ENCODE results near the gene WSCD1. TPM values are rescaled to one million over a fixed set of nuclear protein-coding genes. Genes with fewer than 3 reads are reported as not detected.

Gene WSCD1
- not detected for total RNA-seq

DNA sequence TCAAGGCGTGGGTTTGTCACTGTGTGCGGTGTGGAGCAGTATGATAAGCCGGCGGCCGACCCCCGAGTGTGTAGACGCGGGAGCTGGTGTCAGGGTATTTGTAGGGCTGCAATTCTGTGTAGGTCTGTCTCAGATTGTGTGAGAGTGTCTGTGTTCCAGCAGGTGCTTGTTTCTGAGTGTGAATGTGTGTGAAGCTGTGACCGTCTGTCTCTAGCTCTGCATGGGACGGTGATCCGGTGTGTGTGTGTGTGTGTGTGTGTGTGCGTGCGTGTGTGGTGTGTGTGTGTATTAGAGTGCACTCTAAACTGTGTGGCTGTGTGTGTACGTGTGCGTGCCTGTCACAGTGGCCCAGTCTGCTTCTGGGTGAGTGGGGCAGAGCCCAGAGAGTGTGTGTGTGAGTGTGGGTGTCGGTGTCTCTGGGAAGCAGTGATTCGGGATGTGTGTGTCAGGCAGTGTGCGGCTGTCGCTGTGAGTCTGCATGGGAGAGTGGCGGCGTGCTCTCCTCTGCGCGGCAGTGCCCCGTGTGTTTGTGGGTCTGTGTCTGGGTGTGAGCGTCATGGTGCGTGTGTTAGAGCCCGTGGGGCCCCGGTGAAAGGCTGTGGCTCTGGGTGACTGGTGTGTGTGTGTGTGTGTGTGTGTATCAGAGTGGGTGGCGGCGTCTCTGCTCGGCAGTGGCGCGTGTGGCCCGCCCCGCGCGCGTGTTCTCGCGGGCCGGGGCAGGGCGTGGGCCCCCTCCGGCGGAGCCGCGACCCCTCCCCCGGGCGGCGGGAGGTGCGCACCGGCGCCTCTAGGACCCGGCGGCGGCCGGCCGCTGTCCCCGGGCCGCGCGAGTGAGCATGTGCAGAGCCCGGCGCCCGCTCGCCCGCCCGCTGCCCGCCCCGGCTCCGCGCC lies at the start of gene WSCD1:
Gene WSCD1, plus strand, starts transcription at position 841 of the 891 bp plus-strand sequence. CDS start 10,280 bp downstream, outside the sequence.
- ChIA-PET POLR2A (no interaction called here), CTCF (interaction anchor here (1.1 kb wide), 1 partner anchor 9 kb away, joined by 4 read pairs; no protein-coding TSS in a partner anchor)
- Mint-ChIP-seq H3K36me3 (ENCODE audit: low read depth) (peaks cover 5% of the 10 kb centered on the region), H3K9me3 (no peaks in the 10 kb centered on the region), H3K27me3 (peaks cover 52% of the 10 kb centered on the region), H3K27ac (no peak within 1 kb of the TSS), H3K4me1 (peaks cover 8% of the 10 kb centered on the region), H3K4me3 (no peak within 1 kb of the TSS)
- no peak for DNase-seq

DNA sequence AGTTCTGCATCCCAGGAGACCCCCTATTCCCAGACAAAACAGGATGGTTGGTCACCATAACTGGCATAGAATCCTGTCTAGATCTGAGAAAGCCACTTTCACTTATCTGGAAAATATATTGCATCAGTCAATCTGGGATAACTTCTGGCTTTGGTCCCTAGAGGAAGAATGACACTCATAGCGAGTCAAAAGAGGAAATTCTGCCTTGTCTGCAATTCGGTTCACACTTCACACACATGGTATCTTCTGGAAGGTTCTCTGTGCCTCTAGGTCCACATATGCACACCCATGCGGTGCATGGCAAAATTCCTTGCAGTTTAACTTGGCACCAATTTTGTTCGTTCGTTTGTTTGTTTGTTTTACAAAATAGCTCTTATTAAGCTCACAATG lies 49.2 kb upstream of the WSCD1 start:
- POLR2A ChIA-PET: no interaction called here
- Mint-ChIP-seq H3K9me3 (no peaks in the 10 kb centered on the region), H3K27me3 (peaks cover 8% of the 10 kb centered on the region), H3K4me1 (no peaks in the 10 kb centered on the region), H3K36me3 (ENCODE audit: low read depth) (no peaks in the 10 kb centered on the region), H3K27ac (no peak overlapping the region), H3K4me3 (no peak overlapping the region)
- no peak for DNase-seq
- CTCF ChIA-PET: no interaction called here

DNA sequence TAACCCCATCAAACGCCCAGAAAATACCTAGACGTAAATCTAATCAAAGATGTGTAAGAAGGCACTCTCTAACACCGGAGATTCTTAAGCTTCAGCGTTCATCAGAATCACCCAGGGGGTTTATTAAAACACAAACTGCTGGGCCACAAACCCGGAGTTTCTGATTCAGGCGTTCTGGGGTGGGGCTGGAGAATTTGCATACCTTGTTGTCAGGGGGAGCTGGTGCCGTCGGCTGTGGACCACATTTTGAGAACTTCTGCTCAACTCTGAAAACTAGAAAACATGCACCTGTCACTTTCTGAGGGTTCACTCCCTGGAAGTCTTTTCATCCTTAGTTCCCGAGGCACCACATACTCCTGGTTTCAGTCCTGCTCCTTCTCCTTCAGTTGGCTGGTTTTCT lies 48.6 kb upstream of the WSCD1 start:
- Mint-ChIP-seq H3K36me3 (ENCODE audit: low read depth) (no peaks in the 10 kb centered on the region), H3K4me3 (no peak overlapping the region), H3K9me3 (no peaks in the 10 kb centered on the region), H3K27me3 (peaks cover 8% of the 10 kb centered on the region), H3K4me1 (no peaks in the 10 kb centered on the region), H3K27ac (no peak overlapping the region)
- ChIA-PET POLR2A (no interaction called here), CTCF (no interaction called here)
- DNase-seq: no peak

DNA sequence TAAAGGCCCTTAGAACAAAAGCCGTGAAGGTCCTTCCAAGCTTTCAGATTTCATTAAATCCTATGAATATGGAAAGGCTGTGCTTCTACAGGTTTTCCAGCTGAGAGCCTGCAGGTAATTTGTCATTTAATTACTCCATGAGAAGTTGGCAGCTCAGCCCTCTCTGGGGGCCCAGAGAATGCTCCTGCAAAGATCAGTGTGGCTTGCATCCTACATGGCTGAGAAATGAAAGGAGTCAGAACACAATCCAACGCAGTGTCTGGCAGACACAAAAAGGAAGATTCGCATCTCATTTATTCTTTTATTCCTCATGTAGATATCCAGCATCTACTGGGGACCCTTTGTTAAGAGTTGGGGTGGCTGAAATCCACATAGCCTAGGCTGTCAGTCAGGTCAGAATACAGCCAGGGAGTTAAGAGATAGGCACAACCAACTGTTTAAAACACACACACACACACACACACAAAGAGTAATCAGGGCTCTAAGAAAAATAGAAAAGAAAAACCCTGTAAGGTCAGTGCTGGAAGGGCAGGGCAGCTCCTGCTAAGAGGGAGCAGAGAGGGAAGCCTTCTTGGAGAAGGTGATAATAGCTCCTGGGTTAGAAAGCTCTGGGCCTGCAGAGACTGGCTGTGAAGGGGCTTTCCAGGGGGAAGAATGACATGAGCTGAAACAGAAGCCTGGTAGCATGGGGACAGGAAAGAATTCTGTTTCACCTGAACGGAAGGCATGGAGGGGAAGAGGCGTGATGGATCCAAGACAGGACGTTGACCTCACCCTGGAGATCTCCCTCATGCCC lies 46.9 kb upstream of the WSCD1 start:
- POLR2A ChIA-PET: no interaction called here
- no peaks in the 10 kb centered on the region for H3K4me1 Mint-ChIP-seq
- CTCF ChIA-PET: no interaction called here
- H3K27me3 Mint-ChIP-seq: peaks cover 11% of the 10 kb centered on the region
- H3K4me3 Mint-ChIP-seq: no peak overlapping the region
- H3K27ac Mint-ChIP-seq: no peak overlapping the region
- H3K9me3 Mint-ChIP-seq: no peaks in the 10 kb centered on the region
- H3K36me3 Mint-ChIP-seq (ENCODE audit: low read depth): no peaks in the 10 kb centered on the region
- no peak for DNase-seq

DNA sequence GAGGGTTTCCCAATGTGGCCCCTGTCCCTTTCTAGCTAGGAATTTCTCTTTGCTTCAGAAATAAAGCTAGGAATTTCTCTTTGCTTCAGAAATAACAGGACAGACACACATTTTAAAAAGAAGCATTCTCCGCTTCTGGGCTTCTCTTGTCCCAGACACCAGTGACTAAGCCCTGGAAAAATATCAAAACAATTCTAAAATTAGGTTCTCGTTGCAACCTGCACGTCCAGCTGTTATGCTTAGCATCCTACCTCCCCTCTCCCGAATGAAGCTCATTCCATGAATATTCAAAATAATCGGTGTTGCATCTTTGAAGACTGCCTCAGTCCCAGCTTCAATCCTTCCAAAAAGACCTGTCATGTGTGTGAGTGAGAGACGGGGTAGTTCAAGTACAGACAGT lies 45.6 kb upstream of the WSCD1 start:
- H3K27ac Mint-ChIP-seq: no peak overlapping the region
- DNase-seq: no peak
- H3K4me1 Mint-ChIP-seq: no peaks in the 10 kb centered on the region
- no peaks in the 10 kb centered on the region for H3K36me3 Mint-ChIP-seq (ENCODE audit: low read depth)
- peaks cover 15% of the 10 kb centered on the region for H3K27me3 Mint-ChIP-seq
- no peaks in the 10 kb centered on the region for H3K9me3 Mint-ChIP-seq
- ChIA-PET POLR2A (no interaction called here), CTCF (no interaction called here)
- H3K4me3 Mint-ChIP-seq: no peak overlapping the region

DNA sequence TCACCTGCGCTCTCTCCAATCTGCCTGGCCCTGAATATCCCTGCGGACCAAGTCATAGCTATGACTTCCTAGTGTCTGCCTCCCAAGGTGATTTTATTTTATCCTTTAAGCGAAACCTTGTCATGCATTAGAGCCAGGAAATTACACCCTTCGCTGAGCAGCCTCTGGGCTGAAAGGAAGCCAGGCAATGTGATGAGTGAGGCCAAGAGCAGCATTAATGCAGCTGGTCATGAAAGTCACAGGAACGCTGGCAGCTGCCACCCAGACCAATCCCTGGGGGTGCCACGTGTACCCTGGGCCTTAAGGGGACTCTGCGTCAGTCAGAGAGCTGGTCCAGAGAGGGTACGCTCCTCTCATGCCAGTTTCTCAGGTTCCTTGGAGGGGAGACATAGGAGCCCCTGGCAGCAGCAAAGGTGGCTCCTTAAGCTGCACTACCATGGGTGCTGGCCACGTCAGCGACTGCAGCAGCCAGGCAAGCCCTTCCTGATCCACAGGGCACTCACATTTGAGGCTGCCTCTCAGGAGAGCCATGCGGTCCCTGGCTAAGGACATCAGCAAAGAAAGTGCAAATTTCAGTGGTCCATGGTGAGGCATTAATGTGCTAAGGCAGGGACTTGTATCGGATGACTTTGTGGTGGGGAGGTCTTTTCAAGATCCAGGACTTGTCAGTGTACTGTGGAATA lies 42.7 kb upstream of the WSCD1 start:
- H3K36me3 Mint-ChIP-seq (ENCODE audit: low read depth): no peaks in the 10 kb centered on the region
- no peak overlapping the region for H3K4me3 Mint-ChIP-seq
- H3K9me3 Mint-ChIP-seq: no peaks in the 10 kb centered on the region
- DNase-seq: no peak
- no peak overlapping the region for H3K27ac Mint-ChIP-seq
- H3K4me1 Mint-ChIP-seq: no peaks in the 10 kb centered on the region
- ChIA-PET POLR2A (no interaction called here), CTCF (no interaction called here)
- H3K27me3 Mint-ChIP-seq: peaks cover 12% of the 10 kb centered on the region

DNA sequence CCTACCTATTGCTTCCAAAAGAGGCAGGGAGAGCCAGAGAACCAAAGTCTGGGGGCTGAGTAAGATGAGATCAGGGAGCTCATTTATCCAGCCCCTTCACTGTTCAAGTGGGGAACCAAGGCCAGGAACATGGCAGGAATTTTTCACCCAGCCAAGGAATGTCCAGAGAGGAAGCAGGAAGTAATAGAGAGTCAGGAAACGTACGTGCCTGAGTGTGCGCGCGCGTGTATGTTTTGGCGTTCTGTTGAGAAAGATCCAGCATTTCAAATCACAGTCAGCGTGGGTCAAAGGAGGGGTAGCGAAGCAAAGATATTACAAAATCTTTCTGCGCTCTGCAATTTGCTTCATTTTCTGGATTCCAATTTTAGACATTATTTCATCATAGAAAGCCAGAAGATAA lies 41.9 kb upstream of the WSCD1 start:
- Mint-ChIP-seq H3K27me3 (peaks cover 12% of the 10 kb centered on the region), H3K4me1 (no peaks in the 10 kb centered on the region), H3K27ac (no peak overlapping the region), H3K9me3 (no peaks in the 10 kb centered on the region), H3K4me3 (no peak overlapping the region), H3K36me3 (ENCODE audit: low read depth) (no peaks in the 10 kb centered on the region)
- DNase-seq: no peak
- ChIA-PET CTCF (no interaction called here), POLR2A (no interaction called here)

DNA sequence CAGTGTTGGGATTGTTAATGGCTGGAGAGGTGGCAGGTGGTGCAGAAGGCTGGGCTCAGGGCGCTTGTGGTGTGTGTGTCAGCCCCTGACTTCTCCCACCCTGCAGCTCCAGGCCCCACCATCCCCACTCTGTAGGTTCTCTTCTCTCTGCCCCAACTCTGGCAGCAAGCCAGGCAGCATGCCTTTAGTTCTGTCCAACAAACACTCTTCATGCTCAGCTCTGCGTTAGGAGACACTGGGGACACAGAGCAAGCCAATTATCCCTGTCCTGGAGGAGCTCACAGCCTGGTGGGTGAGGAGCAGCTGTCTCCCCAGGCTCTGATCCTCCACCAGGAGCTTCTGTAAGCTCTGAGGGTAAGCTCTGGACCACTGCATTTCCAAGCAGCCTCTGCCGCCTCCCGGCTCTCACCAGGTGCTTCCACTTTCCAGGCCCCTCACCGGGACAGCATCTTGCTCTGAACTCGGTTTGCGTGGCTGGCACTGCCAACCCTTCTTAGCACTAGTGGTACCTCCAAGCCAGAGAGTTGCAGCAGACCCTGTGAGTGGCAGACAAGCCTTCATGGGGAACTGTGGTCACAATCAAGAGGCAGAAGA lies 34.3 kb upstream of the WSCD1 start:
- H3K27ac Mint-ChIP-seq: no peak overlapping the region
- ChIA-PET POLR2A (no interaction called here), CTCF (no interaction called here)
- H3K36me3 Mint-ChIP-seq (ENCODE audit: low read depth): no peaks in the 10 kb centered on the region
- no peak for DNase-seq
- no peak overlapping the region for H3K4me3 Mint-ChIP-seq
- peaks cover 4% of the 10 kb centered on the region for H3K27me3 Mint-ChIP-seq
- H3K4me1 Mint-ChIP-seq: no peaks in the 10 kb centered on the region
- no peaks in the 10 kb centered on the region for H3K9me3 Mint-ChIP-seq

DNA sequence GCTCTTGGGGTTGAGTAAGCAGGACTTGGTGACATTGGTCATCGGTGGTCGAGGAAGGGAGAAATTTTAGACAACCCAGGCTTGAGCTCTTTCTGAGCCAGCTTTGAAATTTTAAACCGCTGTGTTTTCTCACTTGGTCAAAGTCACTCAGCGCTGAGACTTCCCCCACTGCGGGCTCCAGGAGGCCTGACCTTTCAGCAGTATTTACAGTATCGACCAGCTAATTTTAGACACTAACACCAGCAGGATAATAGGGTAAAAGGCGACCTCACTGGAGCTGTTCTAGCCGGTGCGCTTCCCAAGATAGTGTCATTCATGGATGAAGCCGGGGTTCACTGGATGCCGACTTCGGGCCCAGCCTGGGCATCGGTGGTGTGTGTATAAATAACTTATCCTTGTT lies 29.7 kb upstream of the WSCD1 start:
- Mint-ChIP-seq H3K4me3 (no peak overlapping the region), H3K4me1 (no peaks in the 10 kb centered on the region), H3K27me3 (peaks cover 2% of the 10 kb centered on the region), H3K27ac (no peak overlapping the region), H3K36me3 (ENCODE audit: low read depth) (no peaks in the 10 kb centered on the region), H3K9me3 (no peaks in the 10 kb centered on the region)
- ChIA-PET POLR2A (no interaction called here), CTCF (no interaction called here)
- DNase-seq: no peak

DNA sequence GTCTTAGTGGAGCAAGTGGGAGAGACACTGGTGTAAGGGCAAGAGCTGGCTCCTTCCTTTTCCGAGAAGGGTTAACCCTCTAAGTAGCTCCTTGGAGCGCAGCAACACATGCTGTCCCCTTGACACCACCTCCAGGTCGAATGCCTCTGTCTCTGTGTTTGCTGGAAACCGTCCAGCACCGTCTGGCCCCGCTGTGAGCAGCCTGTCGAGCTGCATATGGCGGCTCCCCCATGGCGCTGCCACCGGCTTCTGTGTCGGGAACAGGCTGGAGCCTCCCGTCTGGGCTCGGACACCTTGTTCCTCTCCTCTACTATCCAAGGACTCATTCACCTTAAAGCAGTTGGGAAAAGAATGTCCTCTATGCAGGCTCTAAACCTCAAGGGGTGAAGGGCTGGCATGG lies 28.9 kb upstream of the WSCD1 start:
- POLR2A ChIA-PET: no interaction called here
- H3K27me3 Mint-ChIP-seq: peaks cover 2% of the 10 kb centered on the region
- H3K9me3 Mint-ChIP-seq: no peaks in the 10 kb centered on the region
- no peak for DNase-seq
- CTCF ChIA-PET: no interaction called here
- no peak overlapping the region for H3K27ac Mint-ChIP-seq
- no peaks in the 10 kb centered on the region for H3K36me3 Mint-ChIP-seq (ENCODE audit: low read depth)
- H3K4me3 Mint-ChIP-seq: no peak overlapping the region
- no peaks in the 10 kb centered on the region for H3K4me1 Mint-ChIP-seq

DNA sequence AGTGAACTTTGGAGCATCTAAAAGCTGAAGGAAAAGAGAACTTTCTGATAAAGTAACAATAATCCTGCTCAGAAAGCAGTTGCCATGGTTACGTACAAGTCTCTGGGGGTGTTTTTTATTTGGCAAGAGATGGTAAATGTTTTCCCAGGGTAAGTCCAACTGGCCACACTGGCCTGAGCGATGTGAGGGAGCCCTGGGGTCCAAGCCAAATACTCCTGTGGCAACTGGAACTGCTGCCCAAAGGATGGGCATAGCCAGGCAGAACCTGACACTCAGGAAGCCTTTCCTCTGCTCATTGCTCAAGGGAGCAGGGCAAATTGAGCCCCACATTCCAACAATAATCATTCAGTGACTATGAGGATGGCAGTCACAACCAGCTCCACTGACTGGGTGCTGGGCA lies 26.8 kb upstream of the WSCD1 start:
- DNase-seq: no peak
- CTCF ChIA-PET: no interaction called here
- POLR2A ChIA-PET: no interaction called here
- Mint-ChIP-seq H3K36me3 (ENCODE audit: low read depth) (no peaks in the 10 kb centered on the region), H3K27me3 (peaks cover 4% of the 10 kb centered on the region), H3K27ac (no peak overlapping the region), H3K4me1 (no peaks in the 10 kb centered on the region), H3K4me3 (no peak overlapping the region), H3K9me3 (no peaks in the 10 kb centered on the region)

DNA sequence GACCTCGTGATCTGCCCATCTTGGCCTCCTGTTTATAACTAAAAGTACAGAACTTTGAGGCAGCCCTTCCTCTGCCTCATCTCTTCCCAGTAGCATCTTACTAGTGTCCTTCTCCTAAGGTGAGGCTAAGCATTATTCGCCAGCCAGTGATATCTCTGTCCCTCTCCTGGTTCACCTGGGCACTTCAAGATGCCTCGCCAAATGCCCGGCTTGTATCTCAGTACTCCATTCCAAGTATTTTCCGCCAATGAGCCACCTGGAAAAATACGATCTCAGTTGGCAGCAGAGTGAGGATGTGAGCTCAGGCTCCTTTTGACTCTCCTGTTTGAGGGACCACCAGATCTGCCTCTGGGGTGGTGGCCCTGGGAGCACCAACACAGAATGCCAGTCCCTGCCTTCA lies 25.9 kb upstream of the WSCD1 start:
- no peak for DNase-seq
- H3K27ac Mint-ChIP-seq: no peak overlapping the region

DNA sequence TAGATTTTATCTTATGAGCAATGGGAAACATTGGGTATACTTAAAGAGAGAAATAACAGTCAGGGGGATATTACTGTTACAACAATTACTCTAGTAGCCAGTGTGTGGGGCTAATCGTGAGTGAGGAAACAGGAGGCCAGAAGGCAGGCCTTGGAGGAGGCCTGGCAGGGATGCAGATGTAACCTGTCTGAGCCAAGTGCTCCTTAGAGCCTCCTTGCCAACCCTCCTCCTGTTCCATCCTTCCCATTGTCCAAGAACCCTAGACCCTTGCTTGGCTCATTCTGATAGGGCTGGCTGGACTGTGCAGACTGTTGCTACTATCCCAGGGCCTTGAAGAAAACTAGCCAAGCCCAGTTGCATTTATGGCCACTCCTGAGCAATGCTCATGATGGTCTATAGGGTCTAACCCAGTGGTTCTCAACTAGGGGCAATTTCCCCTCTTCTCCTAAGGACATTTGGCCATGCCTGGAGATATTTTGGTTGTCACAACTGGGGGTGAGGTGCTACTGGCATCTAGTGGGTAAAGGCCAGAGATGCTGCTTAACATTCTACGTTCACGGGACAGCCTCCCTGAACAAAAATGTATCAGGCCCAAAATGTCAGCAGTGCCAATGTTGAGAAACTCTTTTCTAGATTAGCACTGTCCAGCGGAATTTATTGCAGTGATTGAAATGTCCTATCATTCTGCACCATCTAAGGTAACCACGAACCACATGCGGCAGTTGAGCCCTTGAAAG lies 24.4 kb upstream of the WSCD1 start:
- H3K4me3 Mint-ChIP-seq: no peak overlapping the region
- no peaks in the 10 kb centered on the region for H3K36me3 Mint-ChIP-seq (ENCODE audit: low read depth)
- H3K9me3 Mint-ChIP-seq: no peaks in the 10 kb centered on the region
- CTCF ChIA-PET: no interaction called here
- peaks cover 4% of the 10 kb centered on the region for H3K27me3 Mint-ChIP-seq
- H3K27ac Mint-ChIP-seq: no peak overlapping the region
- H3K4me1 Mint-ChIP-seq: no peaks in the 10 kb centered on the region
- POLR2A ChIA-PET: no interaction called here
- DNase-seq: no peak

More for the DNA sequence above, 25.9 kb upstream of the WSCD1 start:
- H3K4me3 Mint-ChIP-seq: no peak overlapping the region
- ChIA-PET POLR2A (no interaction called here), CTCF (no interaction called here)
- H3K4me1 Mint-ChIP-seq: no peaks in the 10 kb centered on the region
- peaks cover 4% of the 10 kb centered on the region for H3K27me3 Mint-ChIP-seq
- H3K9me3 Mint-ChIP-seq: no peaks in the 10 kb centered on the region
- no peaks in the 10 kb centered on the region for H3K36me3 Mint-ChIP-seq (ENCODE audit: low read depth)

All from activated CD4-positive, alpha-beta memory T cell treated with anti-CD3 and anti-CD28 coated beads, Interleukin-2, amount 10 ng/mL, durations not matched to agents 7 days and 5 days (primary cell).